Skin of body (tissue), 2 donors: Measurements from ENCODE around the gene TFCP2L1. TPM values are rescaled to one million over a fixed set of nuclear protein-coding genes. Genes with fewer than 3 reads are reported as not detected.

Experiments
- DNase-seq: peaks from one replicate; lab custom pipeline; 2025; lab: John Stamatoyannopoulos, UW
- total RNA-seq: library from RNA; depleted of rRNA; stranded (reverse); fragments of >200 nt; gene quantifications from one replicate; pipeline ENCODE4 v1.2.3, GENCODE V29; 2014

The TFCP2L1 gene
- total RNA-seq, 1 donor from 2014 or later: 4.9 TPM

- DNase-seq: no peak
Measured at GRCh38 chr2:121243821-121244460, 41.1 kb downstream of the TFCP2L1 start.

GRCh38 chr2:121242976-121243375 lies 42.0 kb downstream of the TFCP2L1 start:
- DNase-seq: no peak

GRCh38 chr2:121242175-121242875 lies 42.7 kb downstream of the TFCP2L1 start:
- no peak for DNase-seq

- DNase-seq: no peak
Measured at GRCh38 chr2:121241466-121241865, 43.5 kb downstream of the TFCP2L1 start.

GRCh38 chr2:121240436-121240835 lies 44.6 kb downstream of the TFCP2L1 start:
- DNase-seq: no peak

- no peak for DNase-seq
Measured at GRCh38 chr2:121239969-121240368, 45.0 kb downstream of the TFCP2L1 start.

GRCh38 chr2:121239471-121239870 lies 45.5 kb downstream of the TFCP2L1 start:
- no peak for DNase-seq

- no peak for DNase-seq
Measured at GRCh38 chr2:121238828-121239227, 46.2 kb downstream of the TFCP2L1 start.

- no peak for DNase-seq
Measured at GRCh38 chr2:121237980-121238665, 46.9 kb downstream of the TFCP2L1 start.

- no peak for DNase-seq
Measured at GRCh38 chr2:121237336-121237979, 47.5 kb downstream of the TFCP2L1 start.

- no peak for DNase-seq
Measured at GRCh38 chr2:121236650-121237180, 48.3 kb downstream of the TFCP2L1 start.

GRCh38 chr2:121236101-121236640 lies 48.8 kb downstream of the TFCP2L1 start:
- DNase-seq: no peak

GRCh38 chr2:121235542-121235941 lies 49.5 kb downstream of the TFCP2L1 start:
- no peak for DNase-seq

GRCh38 chr2:121234791-121235190 lies 50.2 kb downstream of the TFCP2L1 start:
- DNase-seq: no peak

- DNase-seq: no peak
Measured at GRCh38 chr2:121234144-121234543, 50.9 kb downstream of the TFCP2L1 start.

- no peak for DNase-seq
Measured at GRCh38 chr2:121233486-121234110, 51.4 kb downstream of the TFCP2L1 start.

GRCh38 chr2:121232626-121233265 lies 52.3 kb downstream of the TFCP2L1 start:
- no peak for DNase-seq

GRCh38 chr2:121231385-121232000 lies 53.5 kb downstream of the TFCP2L1 start:
- no peak for DNase-seq

- no peak for DNase-seq
Measured at GRCh38 chr2:121228521-121228920, 56.5 kb downstream of the TFCP2L1 start.
